ENCODE data around the gene PCDHB15.
"Not testable (repeated sequence)": the region's sequence is repeated elsewhere in the genome, so short reads cannot be mapped to it uniquely, and the experiment has no call there.

The PCDHB15 gene

GRCh38 chr5:141245250-141245717, at the start of gene PCDHB15:
TSS of gene PCDHB15 (plus strand) at chr5:141245395. CDS start at chr5:141245579, 184 bp downstream.
- DNase-seq (ENCODE audit: low read depth, low spot score), result no peak

- DNase-seq (ENCODE audit: low read depth, low spot score), result no peak
Measured at GRCh38 chr5:141196363-141196762, 48.8 kb upstream of the PCDHB15 start.

GRCh38 chr5:141199359-141200235, 45.6 kb upstream of the PCDHB15 start, which contains the start of gene PCDHB11:
TSS of gene PCDHB11 (plus strand) at chr5:141199627. CDS start at chr5:141199775, 148 bp downstream.
- no peak for DNase-seq (ENCODE audit: low read depth, low spot score)

GRCh38 chr5:141201126-141201525, 44.1 kb upstream of the PCDHB15 start:
- not testable (repeated sequence) for DNase-seq (ENCODE audit: low read depth, low spot score)

- DNase-seq (ENCODE audit: low read depth, low spot score), result not testable (repeated sequence)
Measured at GRCh38 chr5:141201646-141202045, 43.5 kb upstream of the PCDHB15 start.

- DNase-seq (ENCODE audit: low read depth, low spot score), result no peak
Measured at GRCh38 chr5:141208478-141208877, 36.7 kb upstream of the PCDHB15 start, which contains the start of gene PCDHB12. TSS of gene PCDHB12 (plus strand) at chr5:141208719. CDS start at chr5:141208908, 189 bp downstream.

- DNase-seq (ENCODE audit: low read depth, low spot score), result not testable (repeated sequence)
Measured at GRCh38 chr5:141210281-141210680, 34.9 kb upstream of the PCDHB15 start.

- not testable (repeated sequence) for DNase-seq (ENCODE audit: low read depth, low spot score)
Measured at GRCh38 chr5:141210849-141211248, 34.3 kb upstream of the PCDHB15 start.

- not testable (repeated sequence) for DNase-seq (ENCODE audit: low read depth, low spot score)
Measured at GRCh38 chr5:141213656-141214339, 31.4 kb upstream of the PCDHB15 start, which contains the start of gene PCDHB13. TSS of gene PCDHB13 (plus strand) at chr5:141213919. CDS start at chr5:141214124, 205 bp downstream.

- DNase-seq (ENCODE audit: low read depth, low spot score), result not testable (repeated sequence)
Measured at GRCh38 chr5:141214583-141214982, 30.6 kb upstream of the PCDHB15 start.

- not testable (repeated sequence) for DNase-seq (ENCODE audit: low read depth, low spot score)
Measured at GRCh38 chr5:141215504-141215903, 29.7 kb upstream of the PCDHB15 start.

- DNase-seq (ENCODE audit: low read depth, low spot score), result not testable (repeated sequence)
Measured at GRCh38 chr5:141216035-141216434, 29.2 kb upstream of the PCDHB15 start.

- DNase-seq (ENCODE audit: low read depth, low spot score), result no peak
Measured at GRCh38 chr5:141223112-141223783, 21.9 kb upstream of the PCDHB15 start, which contains the start of gene PCDHB14. TSS of gene PCDHB14 (plus strand) at chr5:141223343. CDS start at chr5:141223506, 163 bp downstream.

- DNase-seq (ENCODE audit: low read depth, low spot score), result not testable (repeated sequence)
Measured at GRCh38 chr5:141224844-141225243, 20.4 kb upstream of the PCDHB15 start.

- DNase-seq (ENCODE audit: low read depth, low spot score), result not testable (repeated sequence)
Measured at GRCh38 chr5:141225421-141225820, 19.8 kb upstream of the PCDHB15 start.

GRCh38 chr5:141234109-141234667, 11.0 kb upstream of the PCDHB15 start:
- DNase-seq (ENCODE audit: low read depth, low spot score), result no peak

GRCh38 chr5:141235922-141236321, 9.3 kb upstream of the PCDHB15 start:
- not testable (repeated sequence) for DNase-seq (ENCODE audit: low read depth, low spot score)

GRCh38 chr5:141236516-141237313, 8.5 kb upstream of the PCDHB15 start:
- DNase-seq (ENCODE audit: low read depth, low spot score), result no peak

GRCh38 chr5:141241496-141241895, 3.7 kb upstream of the PCDHB15 start:
- DNase-seq (ENCODE audit: low read depth, low spot score), result no peak

GRCh38 chr5:141246971-141247370, 1.8 kb downstream of the PCDHB15 start:
- DNase-seq (ENCODE audit: low read depth, low spot score), result not testable (repeated sequence)

Data from smooth muscle cell of the brain vasculature (primary cell).